AG04450 (cell line): ENCODE measurements around the gene SPARC. TPM values are rescaled to one million over a fixed set of nuclear protein-coding genes. Genes with fewer than 3 reads are reported as not detected.

ENCODE experiments used
- CTCF ChIA-PET: fragments of 300-600, 350-600 bp; formaldehyde crosslinking; extraction: SDS; loops from one replicate; lab custom pipeline; 2022; ENCODE audit warnings: antibody characterized with exemption, inconsistent platforms; lab: Charles Lee
- POLR2A ChIA-PET: fragments of 350-600 bp; formaldehyde crosslinking; extraction: SDS; loops from one replicate; lab custom pipeline; 2021; ENCODE audit warnings: antibody characterized with exemption, inconsistent platforms; lab: Yijun Ruan, JAX
- DNase-seq: peaks from one replicate; pipeline ENCODE4 v3.0.0-alpha.2; 2011; ENCODE audit warnings: low read depth, low spot score
- H3K27ac ChIP-seq: one replicate; pipeline ENCODE4 v1.5.1; 2012; ENCODE audit warnings: low read depth, low read length, control low read depth
- H3K27me3 ChIP-seq: one replicate; pipeline ENCODE4 v1.6.0; 2012; ENCODE audit warnings: low read length; ENCODE audit not compliant: control insufficient read depth, insufficient read depth
- H3K4me3 ChIP-seq: 2 replicates; pipeline ENCODE4 v1.5.1; 2011; ENCODE audit warnings: mild to moderate bottlenecking, low read depth, low read length, control low read depth
- H3K9me3 ChIP-seq: 2 replicates; pipeline ENCODE4 v1.5.1; 2012; ENCODE audit warnings: low read length; ENCODE audit not compliant: control insufficient read depth, insufficient read depth
- CTCF ChIP-seq: IDR thresholded peaks from 2 replicates; pipeline ENCODE4 v1.5.1; 2011; ENCODE audit warnings: low read depth, low read length, control low read depth, inconsistent platforms
- polyA plus RNA-seq: library from polyadenylated mRNA; depleted of rRNA; stranded (reverse); fragments of >200 nt; gene quantifications from 2 replicates; pipeline ENCODE4 v1.2.3, GENCODE V29; 2011

The SPARC gene
- polyA plus RNA-seq, 1 experiment, result 5,773 TPM

GRCh38 chr5:151675611-151676313 lies 11.0 kb downstream of the SPARC start:
- Histone ChIP-seq H3K27ac (peak overlapping the region; percentile 90), H3K9me3 (no peaks in the 10 kb centered on the region), H3K27me3 (no peaks in the 10 kb centered on the region), H3K4me3 (peak overlapping the region; percentile 39)
- ChIA-PET POLR2A (interaction anchor here (0.8 to 10.3 kb wide), 9 partner anchors 7 to 65 kb away, joined by 3 to 95 read pairs (median 8); partner anchors contain the start of gene SPARC), CTCF (interaction anchor here (0.8 to 2.8 kb wide), 7 partner anchors 9 to 67 kb away, joined by 3 to 11 read pairs (median 8); no protein-coding TSS in a partner anchor)
- DNase-seq, result no peak
- peak; percentile 14; the same call in 1 of the 2 replicates for TF ChIP-seq CTCF

- Histone ChIP-seq H3K9me3 (no peaks in the 10 kb centered on the region), H3K27me3 (no peaks in the 10 kb centered on the region), H3K4me3 (no peak overlapping the region), H3K27ac (peak overlapping the region; percentile 90)
- POLR2A ChIA-PET, result interaction anchor here (0.8 to 10.3 kb wide), 11 partner anchors 8 to 65 kb away, joined by 3 to 95 read pairs (median 8); partner anchors contain the start of gene SPARC
- no peak for DNase-seq
- no peak for TF ChIP-seq CTCF
- CTCF ChIA-PET, result interaction anchor here (0.6 to 2.6 kb wide), 9 partner anchors 9 to 642 kb away, joined by 3 to 10 read pairs (median 4); no protein-coding TSS in a partner anchor
Measured at GRCh38 chr5:151674626-151675610, 11.8 kb downstream of the SPARC start.

- DNase-seq, result no peak
- ChIA-PET CTCF (interaction anchor here (1.3 to 3.8 kb wide), 3 partner anchors 11 to 68 kb away, joined by 6 to 36 read pairs (median 18); no protein-coding TSS in a partner anchor), POLR2A (interaction anchor here (4.0 to 10.3 kb wide), 4 partner anchors 10 to 67 kb away, joined by 27 to 95 read pairs (median 56); partner anchors contain the start of gene SPARC)
- H3K4me3 ChIP-seq, result no peak overlapping the region
- no peak for TF ChIP-seq CTCF
- H3K27ac ChIP-seq, result peak overlapping the region; percentile 62
- no peaks in the 10 kb centered on the region for H3K9me3 ChIP-seq
- H3K27me3 ChIP-seq, result no peaks in the 10 kb centered on the region
Measured at GRCh38 chr5:151673421-151673820, 13.3 kb downstream of the SPARC start.

GRCh38 chr5:151672516-151672915 lies 14.2 kb downstream of the SPARC start:
- DNase-seq, result no peak
- H3K27ac ChIP-seq, result peak overlapping the region; percentile 81
- H3K4me3 ChIP-seq, result no peak overlapping the region
- no peaks in the 10 kb centered on the region for H3K9me3 ChIP-seq
- ChIA-PET CTCF (interaction anchor here (1.3 to 3.8 kb wide), 5 partner anchors 12 to 98 kb away, joined by 4 to 36 read pairs (median 6); no protein-coding TSS in a partner anchor), POLR2A (interaction anchor here (1.0 to 10.3 kb wide), 6 partner anchors 11 to 68 kb away, joined by 3 to 95 read pairs (median 30); partner anchors contain the start of gene SPARC)
- no peaks in the 10 kb centered on the region for H3K27me3 ChIP-seq
- no peak for TF ChIP-seq CTCF
